Left ventricle myocardium inferior (tissue), 1 donor: Measurements from ENCODE around the gene AATF. TPM values are rescaled to one million over a fixed set of nuclear protein-coding genes. Genes with fewer than 3 reads are reported as not detected.

Source experiments
- DNase-seq: peaks from one replicate; pipeline ENCODE4 v3.0.0-alpha.2; 2020
- H3K27ac ChIP-seq: fragments of 200-600 bp; replicated peaks from 2 replicates; pipeline ENCODE4 v1.8.0; 2021
- H3K27me3 ChIP-seq: fragments of 200-600 bp; 2 replicates; pipeline ENCODE4 v1.8.0; 2021; ENCODE audit warnings: low read depth
- H3K36me3 ChIP-seq: fragments of 200-600 bp; 2 replicates; pipeline ENCODE4 v1.8.0; 2021
- H3K4me1 ChIP-seq: fragments of 200-600 bp; 2 replicates; pipeline ENCODE4 v1.8.0; 2021
- H3K4me3 ChIP-seq: fragments of 200-600 bp; 2 replicates; pipeline ENCODE4 v1.8.0; 2021; ENCODE audit warnings: mild to moderate bottlenecking, moderate library complexity
- H3K9me3 ChIP-seq: fragments of 200-600 bp; replicated peaks from 2 replicates; pipeline ENCODE4 v1.8.0; 2021
- CTCF ChIP-seq: fragments of 200-600 bp; IDR thresholded peaks from 2 replicates; pipeline ENCODE4 v1.8.0; 2021; ENCODE audit warnings: antibody characterized with exemption, mild to moderate bottlenecking, borderline replicate concordance
- intact Hi-C: fragments of 100-400 bp; cut with micrococcal nuclease; formaldehyde crosslinking; loops from one replicate; pipeline ENCODE4 v1.11.0; 2022
- total RNA-seq: library from RNA; stranded (reverse); fragmentation: NEBNext Ultra II Directional; extraction: Animal tissue kit (Norgen Biotek cat#: 25700); gene quantifications from one replicate; pipeline ENCODE4 v1.2.1, GENCODE V29; 2021
- donor health status: DM: no; HTN: yes; CAD: no; lungs with severe emphysema.

Gene AATF
- total RNA-seq, 1 donor from 2014 or later, result 24.2 TPM

- H3K4me1 ChIP-seq, result peaks cover 81% of the 10 kb centered on the region
- no peaks in the 10 kb centered on the region for H3K9me3 ChIP-seq
- H3K27ac ChIP-seq, result no peak within 1 kb of the TSS
- peak within 1 kb of the TSS; percentile 55 for H3K4me3 ChIP-seq
- peaks cover 100% of the 10 kb centered on the region for H3K27me3 ChIP-seq
- no peak for TF ChIP-seq CTCF
- no peaks in the 10 kb centered on the region for H3K36me3 ChIP-seq
- no peak for DNase-seq
- intact Hi-C loops, result no loop called here
These were observed 11.5 kb upstream of the AATF start, which contains the start of gene LHX1 for GRCh38 chr17:36937001-36937958. Gene LHX1 (plus strand): TSS chr17:36937475. CDS start chr17:36938198, 723 bp downstream.

GRCh38 chr17:36937959-36938565, 10.7 kb upstream of the AATF start:
- TF ChIP-seq CTCF, result no peak
- DNase-seq, result no peak
- peaks cover 100% of the 10 kb centered on the region for H3K27me3 ChIP-seq
- H3K27ac ChIP-seq, result no peak overlapping the region
- intact Hi-C loops, result no loop called here
- no peaks in the 10 kb centered on the region for H3K36me3 ChIP-seq
- H3K4me1 ChIP-seq, result peaks cover 81% of the 10 kb centered on the region
- peak overlapping the region; percentile 55 for H3K4me3 ChIP-seq
- H3K9me3 ChIP-seq, result no peaks in the 10 kb centered on the region

- peak overlapping the region; percentile 55 for H3K4me3 ChIP-seq
- no peaks in the 10 kb centered on the region for H3K36me3 ChIP-seq
- peaks cover 100% of the 10 kb centered on the region for H3K27me3 ChIP-seq
- no peak for TF ChIP-seq CTCF
- intact Hi-C loops, result no loop called here
- H3K4me1 ChIP-seq, result peaks cover 79% of the 10 kb centered on the region
- no peak for DNase-seq
- no peak overlapping the region for H3K27ac ChIP-seq
- H3K9me3 ChIP-seq, result no peaks in the 10 kb centered on the region
These were observed 10.1 kb upstream of the AATF start for GRCh38 chr17:36938566-36939051.

GRCh38 chr17:36939052-36939801, 9.5 kb upstream of the AATF start:
- intact Hi-C loops, result no loop called here
- Histone ChIP-seq H3K4me1 (peaks cover 73% of the 10 kb centered on the region), H3K36me3 (no peaks in the 10 kb centered on the region), H3K4me3 (no peak overlapping the region), H3K9me3 (no peaks in the 10 kb centered on the region), H3K27me3 (peaks cover 100% of the 10 kb centered on the region), H3K27ac (no peak overlapping the region)
- DNase-seq, result no peak
- no peak for TF ChIP-seq CTCF

GRCh38 chr17:36939802-36940312, 8.9 kb upstream of the AATF start:
- DNase-seq, result no peak
- H3K36me3 ChIP-seq, result no peaks in the 10 kb centered on the region
- H3K4me1 ChIP-seq, result peaks cover 66% of the 10 kb centered on the region
- H3K27me3 ChIP-seq, result peaks cover 100% of the 10 kb centered on the region
- intact Hi-C loops, result no loop called here
- no peak for TF ChIP-seq CTCF
- H3K4me3 ChIP-seq, result no peak overlapping the region
- H3K27ac ChIP-seq, result no peak overlapping the region
- H3K9me3 ChIP-seq, result no peaks in the 10 kb centered on the region
